GM23248 (cell line): ENCODE measurements around the gene SIDT1. TPM values are rescaled to one million over a fixed set of nuclear protein-coding genes. Genes with fewer than 3 reads are reported as not detected.

Source experiments
- DNase-seq: peaks from one replicate; pipeline ENCODE4 v3.0.0-alpha.2; 2015
- H2AFZ ChIP-seq: fragments of 200-600 bp; sonication (generic); 2 replicates; pipeline ENCODE4 v1.6.1; 2016; ENCODE audit warnings: antibody characterized with exemption
- H3F3A ChIP-seq: fragments of 200-600 bp; sonication (generic); 2 replicates; pipeline ENCODE4 v1.6.1; 2016; ENCODE audit warnings: mild to moderate bottlenecking, antibody characterized with exemption, mixed run types; ENCODE audit not compliant: insufficient read depth
- H3K27ac ChIP-seq: fragments of 200-600 bp; sonication (generic); 2 replicates; pipeline ENCODE4 v1.5.1; 2016; ENCODE audit warnings: mild to moderate bottlenecking
- H3K27me3 ChIP-seq: fragments of 200-600 bp; sonication (generic); replicated peaks from 2 replicates; pipeline ENCODE4 v1.6.1; 2016; ENCODE audit warnings: mild to moderate bottlenecking; ENCODE audit not compliant: insufficient read depth
- H3K36me3 ChIP-seq: fragments of 200-600 bp; sonication (generic); 2 replicates; pipeline ENCODE4 v1.6.1; 2016; ENCODE audit warnings: low read depth, mild to moderate bottlenecking
- H3K4me1 ChIP-seq: fragments of 200-600 bp; sonication (generic); 2 replicates; pipeline ENCODE4 v1.6.1; 2016; ENCODE audit warnings: mild to moderate bottlenecking; ENCODE audit not compliant: insufficient read depth
- H3K4me2 ChIP-seq: fragments of 200-600 bp; sonication (generic); one replicate; pipeline ENCODE4 v1.6.1; 2016; ENCODE audit warnings: mild to moderate bottlenecking; ENCODE audit not compliant: unreplicated experiment
- H3K4me3 ChIP-seq: fragments of 200-600 bp; sonication (generic); 2 replicates; pipeline ENCODE4 v1.5.1; 2016; ENCODE audit warnings: mild to moderate bottlenecking
- H3K79me2 ChIP-seq: fragments of 200-600 bp; sonication (generic); 2 replicates; pipeline ENCODE4 v1.6.1; 2016; ENCODE audit warnings: mild to moderate bottlenecking; ENCODE audit not compliant: insufficient read depth
- H3K9ac ChIP-seq: fragments of 200-600 bp; sonication (generic); 2 replicates; pipeline ENCODE4 v1.6.1; 2016; ENCODE audit warnings: mild to moderate bottlenecking
- H3K9me2 ChIP-seq: fragments of 200-600 bp; sonication (generic); 2 replicates; pipeline ENCODE4 v1.6.1; 2016; ENCODE audit warnings: mixed run types, mild to moderate bottlenecking, moderate library complexity; ENCODE audit not compliant: insufficient read depth
- H3K9me3 ChIP-seq: fragments of 200-600 bp; sonication (generic); one replicate; pipeline ENCODE4 v1.6.1; 2017; ENCODE audit warnings: low read depth
- H4K20me1 ChIP-seq: fragments of 200-600 bp; sonication (generic); 2 replicates; pipeline ENCODE4 v1.6.0; 2016; ENCODE audit not compliant: insufficient read depth
- EZH2 ChIP-seq: fragments of 200-600 bp; sonication (generic); IDR thresholded peaks from 2 replicates; pipeline ENCODE4 v1.6.1; 2018; ENCODE audit warnings: antibody characterized with exemption, mild to moderate bottlenecking; ENCODE audit not compliant: insufficient read depth, poor library complexity, severe bottlenecking
- EZH2phosphoT487 ChIP-seq: fragments of 200-600 bp; sonication (generic); IDR thresholded peaks from 2 replicates; pipeline ENCODE4 v1.6.1; 2018; ENCODE audit warnings: antibody characterized with exemption, moderate library complexity, mild to moderate bottlenecking, low read depth; ENCODE audit not compliant: insufficient read depth
- WGBS, 2 experiments: methylation state at CpG; one replicate each; pipeline ENCODE4 v1.1.6; 2015 to 2017; ENCODE audit warnings: low lambda C conversion rate in 2 of 2, low coverage in 1 of 2; ENCODE audit errors: missing lambda C conversion rate in 2 of 2; 5-methylcytosine and 5-hydroxymethylcytosine counted together
- in situ Hi-C: fragments of 300-500 bp; cut with MboI; formaldehyde crosslinking; loops from 2 replicates; pipeline ENCODE4 v1.15.0; 2020
- polyA plus RNA-seq: library from polyadenylated mRNA; unstranded; fragments of >200 nt; fragmentation: Nextera tagmentation; extraction: Ambion mirVana; gene quantifications from 2 replicates; pipeline ENCODE4 v1.2.1, GENCODE V29; 2016
- total RNA-seq: library from RNA; depleted of rRNA; stranded (reverse); fragments of >200 nt; shearing (Covaris generic); gene quantifications from 2 replicates; pipeline ENCODE4 v1.2.3, GENCODE V29; 2014

The SIDT1 gene
- total and polyA plus RNA-seq, 2 experiments from 2014 or later = not detected

DNA sequence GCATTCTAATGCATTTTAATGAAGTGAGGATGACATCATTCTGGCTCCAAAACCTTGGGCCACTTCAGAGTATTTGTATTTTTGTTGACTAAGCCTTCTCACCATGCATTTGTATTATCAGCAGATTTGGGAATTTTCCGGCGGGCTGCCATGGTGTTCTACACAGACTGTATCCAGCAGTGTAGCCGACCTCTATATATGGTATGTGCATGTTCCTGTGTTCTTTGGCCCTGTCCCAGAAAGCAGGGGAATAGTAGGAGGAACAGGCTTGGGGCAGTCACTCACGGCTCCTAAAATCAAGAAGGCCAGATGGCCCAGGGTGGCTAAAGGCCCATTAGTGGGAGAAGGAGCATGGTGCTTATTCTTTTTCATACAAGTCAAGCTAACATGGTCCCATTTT, 83.6 kb downstream of the SIDT1 start:
- Histone ChIP-seq H4K20me1 (no peaks in the 10 kb centered on the region), H3K4me2 (no peak overlapping the region), H3K36me3 (no peaks in the 10 kb centered on the region), H2AFZ (no peak overlapping the region), H3K79me2 (no peaks in the 10 kb centered on the region), H3K9me3 (no peaks in the 10 kb centered on the region), H3K27me3 (peaks cover 6% of the 10 kb centered on the region; the same call in 1 of the 2 replicates), H3K9ac (no peak overlapping the region), H3K9me2 (no peaks in the 10 kb centered on the region), H3K4me3 (no peak overlapping the region), H3K27ac (no peak overlapping the region), H3K4me1 (no peaks in the 10 kb centered on the region), H3F3A (no peaks in the 10 kb centered on the region)
- WGBS, 2 experiments = 65 to 71% methylated on average over 4 of the region's 4 CpGs
- TF ChIP-seq EZH2phosphoT487 (no peak), EZH2 (no peak)
- in situ Hi-C loops = loop anchor here (25.0 kb wide), 1 partner anchor 579 kb away; no protein-coding TSS in a partner anchor
- DNase-seq = no peak

DNA sequence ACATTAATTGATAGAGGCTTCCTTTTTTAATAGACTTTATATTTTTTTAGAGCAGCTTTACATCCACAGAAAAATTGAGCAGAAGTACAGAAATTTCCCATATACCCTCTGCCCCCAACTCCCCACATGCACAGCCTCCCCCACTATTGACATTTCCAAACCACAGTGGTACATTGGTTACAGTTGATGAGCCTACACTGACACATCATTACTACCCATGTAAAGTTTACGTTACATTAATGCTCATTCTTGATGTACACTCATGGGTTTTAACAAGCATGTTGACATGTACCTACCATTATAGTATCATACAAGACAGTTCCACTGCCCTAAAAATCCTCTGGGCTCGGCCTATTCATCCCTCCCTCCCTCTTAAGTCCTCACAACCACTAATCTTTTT, 85.4 kb downstream of the SIDT1 start:
- Histone ChIP-seq H3K36me3 (no peaks in the 10 kb centered on the region), H3K4me3 (no peak overlapping the region), H3F3A (no peaks in the 10 kb centered on the region), H3K9me2 (no peaks in the 10 kb centered on the region), H2AFZ (no peak overlapping the region), H3K9me3 (no peaks in the 10 kb centered on the region), H3K4me2 (no peak overlapping the region), H4K20me1 (no peaks in the 10 kb centered on the region), H3K27ac (no peak overlapping the region), H3K4me1 (no peaks in the 10 kb centered on the region), H3K9ac (no peak overlapping the region), H3K27me3 (peaks cover 6% of the 10 kb centered on the region; the same call in 1 of the 2 replicates), H3K79me2 (no peaks in the 10 kb centered on the region)
- TF ChIP-seq EZH2 (no peak), EZH2phosphoT487 (no peak)
- no peak for DNase-seq
- in situ Hi-C loops = loop anchor here (25.0 kb wide), 1 partner anchor 580 kb away; no protein-coding TSS in a partner anchor
- whole genome bisulfite sequencing, 2 experiments = 51 to 61% methylated on average over 2 of the region's 2 CpGs

DNA sequence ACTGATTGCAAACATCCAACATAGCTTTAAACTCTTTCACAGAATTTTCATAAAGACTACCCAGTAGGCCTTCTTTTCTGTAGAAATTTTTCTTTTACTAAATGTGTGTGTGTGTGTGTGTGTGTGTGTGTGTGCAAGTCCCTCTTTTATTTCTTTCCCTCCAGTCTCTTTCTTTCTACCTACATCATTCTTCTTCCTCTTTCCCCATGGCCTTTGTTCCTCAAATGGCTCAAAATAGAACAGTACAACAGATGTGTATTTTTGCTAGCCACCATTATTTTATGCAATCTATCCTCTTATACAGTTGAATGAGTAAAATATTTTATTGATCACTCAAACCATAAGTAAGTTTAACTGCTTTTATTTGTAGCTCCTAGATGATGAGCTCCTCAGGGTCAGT, 87.7 kb downstream of the SIDT1 start:
- in situ Hi-C loops = loop anchor here (25.0 kb wide), 1 partner anchor 583 kb away; no protein-coding TSS in a partner anchor
- Histone ChIP-seq H3K36me3 (no peaks in the 10 kb centered on the region), H3K4me1 (no peaks in the 10 kb centered on the region), H3K27me3 (peaks cover 11% of the 10 kb centered on the region; the same call in 1 of the 2 replicates), H2AFZ (no peak overlapping the region), H3F3A (no peaks in the 10 kb centered on the region), H3K79me2 (no peaks in the 10 kb centered on the region), H3K4me3 (no peak overlapping the region), H3K4me2 (no peak overlapping the region), H3K9me3 (no peaks in the 10 kb centered on the region), H3K9me2 (no peaks in the 10 kb centered on the region), H3K27ac (no peak overlapping the region), H3K9ac (no peak overlapping the region), H4K20me1 (no peaks in the 10 kb centered on the region)
- TF ChIP-seq EZH2 = no peak
- no peak for TF ChIP-seq EZH2phosphoT487
- no peak for DNase-seq

DNA sequence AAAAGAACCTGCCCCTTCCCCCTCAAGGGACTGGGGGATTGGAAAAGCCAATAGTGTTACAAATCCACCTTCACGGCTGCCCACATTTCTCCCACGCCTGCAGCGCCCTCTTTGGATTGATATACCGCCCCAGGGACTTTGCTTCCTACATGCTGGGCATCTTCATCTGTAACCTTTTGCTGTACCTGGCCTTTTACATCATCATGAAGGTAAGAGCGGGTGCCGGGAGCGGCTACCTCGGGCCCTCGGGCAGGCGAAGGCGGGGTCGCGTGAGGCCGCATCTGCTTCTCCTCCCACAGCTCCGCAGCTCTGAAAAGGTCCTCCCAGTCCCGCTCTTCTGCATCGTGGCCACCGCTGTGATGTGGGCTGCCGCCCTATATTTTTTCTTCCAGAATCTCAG, 91.0 kb downstream of the SIDT1 start:
- DNase-seq = no peak
- H3K4me3 ChIP-seq = no peak overlapping the region
- WGBS, 2 experiments = 44 to 47% methylated on average over 19 of the region's 19 CpGs

More for the DNA sequence above, 91.0 kb downstream of the SIDT1 start:
- no peak overlapping the region for H3K4me2 ChIP-seq
- no peak overlapping the region for H3K27ac ChIP-seq
- H3K79me2 ChIP-seq = no peaks in the 10 kb centered on the region
- no peak overlapping the region for H2AFZ ChIP-seq
- H3K27me3 ChIP-seq = 0 out of 2 replicates have a peak, but pooled peaks cover 5% of the 10 kb centered on the region
- no peaks in the 10 kb centered on the region for H3K9me3 ChIP-seq
- no peaks in the 10 kb centered on the region for H3K4me1 ChIP-seq
- in situ Hi-C loops = loop anchor here (25.0 kb wide), 1 partner anchor 586 kb away; no protein-coding TSS in a partner anchor
- no peaks in the 10 kb centered on the region for H3F3A ChIP-seq
- no peak for TF ChIP-seq EZH2
- TF ChIP-seq EZH2phosphoT487 = no peak
- H3K9me2 ChIP-seq = no peaks in the 10 kb centered on the region
- no peak overlapping the region for H3K9ac ChIP-seq
- H3K36me3 ChIP-seq = no peaks in the 10 kb centered on the region
- no peaks in the 10 kb centered on the region for H4K20me1 ChIP-seq
